PFSK-1 (cell line): ENCODE measurements around the gene NTMT1.

Experiments used
- FOXP2 ChIP-seq: optimal IDR thresholded peaks from 2 replicates; pipeline ENCODE3; 2011; ENCODE audit warnings: borderline replicate concordance, control low read depth, inconsistent platforms; ENCODE audit not compliant: insufficient read depth; ENCODE audit errors: extremely low read length, extremely low read depth
- POLR2AphosphoS5 ChIP-seq: IDR thresholded peaks from 2 replicates; pipeline ENCODE4 v1.6.1; 2012; ENCODE audit warnings: low read depth, mild to moderate bottlenecking, control low read depth, low read length, moderate library complexity
- REST ChIP-seq, 2 experiments: IDR thresholded peaks; 2 replicates each; pipeline versions ENCODE4 v1.6.1 to v1.8.0; 2011 to 2012; ENCODE audit warnings: low read depth in 2 of 2, low read length in 2 of 2, control low read depth in 1 of 2, inconsistent platforms in 1 of 2, mild to moderate bottlenecking in 1 of 2, moderate library complexity in 1 of 2; ENCODE audit not compliant: insufficient read depth in 1 of 2
- SIN3A ChIP-seq: IDR thresholded peaks from 2 replicates; pipeline ENCODE4 v1.6.1; 2012; ENCODE audit warnings: mild to moderate bottlenecking, low read length, moderate library complexity, borderline replicate concordance; ENCODE audit not compliant: insufficient read depth
- TAF1 ChIP-seq: IDR thresholded peaks from 2 replicates; pipeline ENCODE4 v1.6.1; 2012; ENCODE audit warnings: low read length, control low read depth, borderline replicate concordance; ENCODE audit not compliant: insufficient read depth

Gene NTMT1

GRCh38 chr9:129679537-129679936 is 53.6 kb downstream of the NTMT1 start:
- TF ChIP-seq POLR2AphosphoS5 (no peak), FOXP2 (no peak), TAF1 (no peak), SIN3A (no peak), REST (IDR thresholded peaks at IDR 0.05; ENCODE audit: insufficient read depth in 1 of 2, low read depth in 2 of 2, low read length in 2 of 2) (no peak)

GRCh38 chr9:129681924-129682323 is 56.0 kb downstream of the NTMT1 start:
- TF ChIP-seq TAF1 = no peak
- TF ChIP-seq FOXP2 = no peak
- no peak for TF ChIP-seq SIN3A
- TF ChIP-seq REST (IDR thresholded peaks at IDR 0.05; ENCODE audit: insufficient read depth in 1 of 2, low read depth in 2 of 2, low read length in 2 of 2) = no peak
- TF ChIP-seq POLR2AphosphoS5 = no peak

GRCh38 chr9:129682381-129682780 is 56.4 kb downstream of the NTMT1 start:
- no peak for TF ChIP-seq FOXP2
- TF ChIP-seq SIN3A = no peak
- no peak for TF ChIP-seq TAF1
- no peak for TF ChIP-seq POLR2AphosphoS5
- TF ChIP-seq REST (IDR thresholded peaks at IDR 0.05; ENCODE audit: insufficient read depth in 1 of 2, low read depth in 2 of 2, low read length in 2 of 2) = no peak

GRCh38 chr9:129685220-129685932 is 59.4 kb downstream of the NTMT1 start:
- TF ChIP-seq SIN3A = no peak
- TF ChIP-seq TAF1 = no peak
- TF ChIP-seq FOXP2 = no peak
- no peak for TF ChIP-seq POLR2AphosphoS5
- no peak for TF ChIP-seq REST (IDR thresholded peaks at IDR 0.05; ENCODE audit: insufficient read depth in 1 of 2, low read depth in 2 of 2, low read length in 2 of 2)
